Glomerular endothelial cell (primary cell): Measurements from ENCODE around the gene CPB2. TPM values are rescaled to one million over a fixed set of nuclear protein-coding genes. Genes with fewer than 3 reads are reported as not detected.

Source experiments
- DNase-seq: peaks from one replicate; pipeline ENCODE4 v3.0.0-alpha.2; 2011; ENCODE audit warnings: low read depth, low spot score; ENCODE audit errors: extremely low read depth
- total RNA-seq: library from RNA; depleted of rRNA; stranded (reverse); fragments of >200 nt; gene quantifications from 2 replicates; pipeline ENCODE4 v1.2.3, GENCODE V29; 2015

The CPB2 gene
- total RNA-seq, 1 donor from 2014 or later = not detected

- DNase-seq = no peak
Measured at GRCh38 chr13:46053162-46054012, 51.4 kb downstream of the CPB2 start.

DNA sequence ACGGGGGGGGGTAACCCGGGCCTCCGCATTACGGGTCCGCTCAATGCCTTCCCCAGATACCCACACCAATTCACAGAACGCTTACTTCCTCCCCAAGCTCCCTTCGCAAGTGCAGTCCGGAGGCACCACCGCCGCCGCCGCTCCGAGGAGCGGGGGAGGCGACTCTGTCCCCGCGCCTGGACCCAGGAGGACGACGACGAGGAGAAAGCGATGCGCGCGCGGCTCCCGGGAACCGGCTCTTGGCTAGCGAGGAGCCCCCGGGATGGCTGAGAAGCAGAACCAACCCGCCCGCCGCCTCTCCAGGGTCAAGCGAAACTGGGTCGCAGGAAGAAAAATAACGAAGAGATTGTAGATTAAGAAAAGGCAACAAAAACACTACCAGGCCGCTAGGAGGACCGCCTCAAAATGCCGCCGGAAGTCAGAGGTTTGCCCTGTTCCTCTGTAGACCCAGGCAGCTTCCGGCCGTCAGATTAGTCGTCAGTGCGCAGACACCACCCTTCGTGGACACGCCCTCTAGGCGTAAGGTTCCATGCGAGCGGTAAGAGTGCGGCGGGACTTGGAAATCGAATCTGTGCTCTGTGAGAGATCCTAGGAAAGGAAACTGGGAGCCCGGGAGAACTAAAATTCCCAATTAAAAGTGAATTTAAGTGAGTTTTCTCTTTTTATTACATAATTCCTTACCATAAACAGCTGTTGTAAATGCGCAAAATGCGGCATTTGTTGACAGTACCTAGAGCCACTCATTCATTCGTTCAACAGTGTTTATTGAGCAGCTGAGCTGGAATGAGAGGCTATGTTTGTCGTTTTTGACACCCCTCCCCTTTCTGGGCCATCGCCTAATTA is 52.3 kb downstream of the CPB2 start, which contains the start of gene ZC3H13:
Gene ZC3H13 (minus strand): TSS at position 428 of the 843 bp plus-strand sequence. CDS start 7,239 bp downstream, outside the sequence.
- DNase-seq = peak; percentile 76

- DNase-seq = no peak
Measured at GRCh38 chr13:46051968-46052318, 52.9 kb downstream of the CPB2 start.

DNA sequence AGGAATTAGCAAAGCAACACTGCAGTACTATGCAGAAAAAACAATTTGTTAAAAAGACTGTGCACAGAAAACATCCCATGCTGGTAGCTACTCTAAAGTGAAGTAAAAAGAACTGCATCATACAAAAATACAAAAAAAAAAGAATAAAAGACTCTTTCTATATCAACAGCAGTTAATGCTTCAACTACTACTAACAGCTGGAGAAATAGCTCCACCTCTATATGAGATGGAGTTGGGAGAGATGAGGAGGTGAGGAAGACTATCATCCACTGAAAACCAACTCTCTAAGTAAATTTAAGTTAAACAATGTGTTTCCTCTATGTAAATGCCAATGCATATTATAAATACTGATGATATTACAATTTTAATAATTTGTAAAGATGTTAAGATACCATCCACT is 54.1 kb downstream of the CPB2 start:
- no peak for DNase-seq

GRCh38 chr13:46045424-46045823 is 59.4 kb downstream of the CPB2 start:
- no peak for DNase-seq

- no peak for DNase-seq
Measured at GRCh38 chr13:46043647-46044046, 61.2 kb downstream of the CPB2 start.

DNA sequence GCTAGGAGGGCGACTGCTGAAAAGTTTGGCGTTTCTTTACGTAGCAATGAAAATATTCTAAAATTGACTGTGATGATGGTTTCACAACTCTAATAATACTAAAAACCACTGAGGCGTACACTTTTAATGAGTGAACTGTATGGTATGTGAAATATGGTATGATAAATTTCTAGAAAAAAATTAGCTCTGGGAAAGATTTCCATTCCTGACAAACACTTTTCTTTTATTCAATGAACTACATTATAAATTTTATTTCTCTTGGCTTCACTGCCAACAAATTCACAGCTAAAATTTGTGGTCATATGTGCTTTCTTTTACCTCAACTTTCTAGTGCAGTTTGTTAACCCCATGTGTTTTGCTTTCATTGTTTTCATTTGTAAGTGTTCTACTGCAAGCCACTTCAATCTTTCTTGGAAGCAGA is 63.4 kb downstream of the CPB2 start:
- no peak for DNase-seq

- no peak for DNase-seq
Measured at GRCh38 chr13:46040763-46041162, 64.1 kb downstream of the CPB2 start.

- DNase-seq = no peak
Measured at GRCh38 chr13:46039411-46040182, 65.2 kb downstream of the CPB2 start.

- DNase-seq = no peak
Measured at GRCh38 chr13:46038296-46038695, 66.5 kb downstream of the CPB2 start.

GRCh38 chr13:46035066-46035465 is 69.8 kb downstream of the CPB2 start:
- no peak for DNase-seq

DNA sequence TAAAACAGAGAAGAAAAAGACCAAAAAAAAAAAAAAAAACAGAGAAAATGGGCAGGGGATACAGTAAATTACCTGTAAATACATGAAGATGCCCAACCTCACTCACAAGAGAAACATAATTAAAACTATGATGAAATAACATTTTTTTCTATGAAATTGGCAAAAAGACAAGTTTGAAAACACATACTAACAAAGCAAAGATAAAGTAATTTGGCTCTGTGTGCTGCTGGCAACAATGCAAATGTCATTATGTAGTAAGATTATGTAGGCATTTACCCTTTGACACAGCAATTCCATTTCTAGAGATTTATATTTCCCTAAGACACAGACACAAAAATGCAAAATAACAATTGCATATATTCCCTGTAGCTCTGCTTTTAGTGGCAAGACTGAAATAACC is 72.5 kb downstream of the CPB2 start:
- no peak for DNase-seq

- no peak for DNase-seq
Measured at GRCh38 chr13:46031581-46032263, 73.1 kb downstream of the CPB2 start.

- no peak for DNase-seq
Measured at GRCh38 chr13:46025157-46025556, 79.7 kb downstream of the CPB2 start.

DNA sequence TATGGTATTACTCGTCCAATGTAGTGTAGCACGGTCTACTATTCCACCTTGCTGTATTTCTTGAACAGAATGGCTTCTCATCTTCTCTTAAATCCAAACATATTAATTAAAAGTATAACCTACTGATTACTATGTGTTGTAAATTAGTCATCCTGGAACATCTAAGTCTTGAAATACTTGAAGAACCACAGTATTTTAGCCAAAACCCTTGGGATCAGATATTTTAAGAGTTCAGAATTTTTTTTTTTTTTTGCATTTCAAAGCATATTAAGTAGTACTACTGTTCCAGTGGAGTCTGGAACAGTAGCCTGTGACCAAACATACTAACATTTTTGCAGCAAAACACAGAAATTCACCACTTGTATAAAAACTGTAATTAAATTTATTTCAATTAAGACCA is 82.4 kb downstream of the CPB2 start:
- no peak for DNase-seq

GRCh38 chr13:46016216-46016615 is 88.6 kb downstream of the CPB2 start:
- no peak for DNase-seq

DNA sequence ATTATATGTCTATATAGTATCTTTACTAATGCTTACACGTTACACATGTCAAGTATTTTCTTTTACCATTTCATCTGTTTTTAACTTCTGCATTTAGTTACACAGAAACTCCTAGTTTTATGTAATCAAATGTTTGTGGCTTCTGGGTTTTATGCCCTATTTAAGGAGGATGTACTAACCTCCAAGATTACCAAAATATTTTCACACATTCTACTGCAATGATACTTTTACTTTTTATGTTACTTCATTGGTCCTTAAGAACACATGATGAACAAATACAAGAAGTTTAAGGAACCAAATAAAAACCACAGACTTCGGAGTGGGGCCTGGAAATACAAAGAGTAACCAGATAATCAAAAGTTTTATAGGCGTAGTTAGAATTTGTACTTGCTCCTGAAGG is 89.5 kb downstream of the CPB2 start:
- no peak for DNase-seq

- DNase-seq = no peak
Measured at GRCh38 chr13:46012404-46012803, 92.4 kb downstream of the CPB2 start.

GRCh38 chr13:46010148-46010547 is 94.7 kb downstream of the CPB2 start:
- no peak for DNase-seq

DNA sequence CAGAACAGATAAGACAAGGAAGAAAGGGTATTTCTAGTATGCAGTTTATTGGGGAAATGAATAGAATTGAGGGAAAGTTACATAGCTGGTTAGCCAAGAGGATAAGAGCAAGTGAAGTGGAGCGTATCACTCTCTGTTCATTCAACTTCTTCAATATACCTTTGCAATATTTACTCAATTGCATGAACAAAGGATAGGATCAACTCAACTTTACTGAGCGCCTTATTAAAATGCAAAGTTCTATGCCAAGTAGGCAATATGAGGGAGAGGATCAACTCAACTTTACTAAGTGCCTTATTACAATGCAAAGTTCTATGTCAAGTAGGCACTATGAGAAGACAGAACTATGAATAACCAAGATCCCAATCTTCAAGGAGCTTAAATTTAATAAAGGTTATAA is 96.2 kb downstream of the CPB2 start:
- DNase-seq = no peak
